ENCODE results near the gene GPATCH1. TPM values are rescaled to one million over a fixed set of nuclear protein-coding genes. Genes with fewer than 3 reads are reported as not detected.
A peak's percentile ranks its signal among the peaks of the same experiment; 100 is the strongest.

GPATCH1 gene
- total and polyA plus RNA-seq, 2 of the 13 experiments (the other 11 are each of a cell fraction or from before 2014, with no cell fraction given): 6.8 to 6.9 TPM

DNA sequence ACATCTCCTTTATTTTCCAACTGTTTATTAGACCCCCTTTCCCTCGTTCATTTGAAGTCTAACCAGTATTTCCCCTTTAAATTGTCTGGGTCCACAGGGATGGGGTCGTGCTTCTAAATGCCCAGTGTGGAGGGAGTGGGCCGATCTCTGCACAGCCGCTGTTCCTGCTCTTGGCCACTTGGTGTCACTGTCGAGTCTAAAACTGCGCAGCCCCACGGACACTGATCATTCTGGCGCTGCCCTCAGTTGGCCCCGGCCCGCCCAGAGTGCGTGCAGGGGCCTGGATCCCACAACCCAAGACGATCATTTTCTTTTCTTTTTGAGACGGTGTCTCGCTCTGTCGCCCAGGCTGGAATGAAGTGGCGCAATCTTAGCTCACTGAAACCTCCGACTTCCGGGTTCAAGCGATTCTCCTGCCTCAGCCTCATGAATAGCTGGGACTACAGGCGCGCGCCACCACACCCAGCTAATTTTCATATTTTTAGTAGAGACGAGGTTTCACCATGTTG lies 63.0 kb downstream of the GPATCH1 start (continued):
- TF ChIP-seq ZFX (CRISPR knock-in tag; IDR thresholded peaks at IDR 0.05; ENCODE audit: low read depth) (peak; percentile 63; the same call in 1 of the 2 replicates), PHF5A (CRISPR knock-in tag; IDR thresholded peaks at IDR 0.05; ENCODE audit: low read depth, unreplicated experiment) (peak; percentile 31), KLF6 (CRISPR knock-in tag; IDR thresholded peaks at IDR 0.05) (0 out of 2 replicates have a peak, but pooled peaks have one; percentile 43), RXRB (CRISPR knock-in tag; IDR thresholded peaks at IDR 0.05; ENCODE audit: borderline replicate concordance) (peak; percentile 80; the same call in 1 of the 2 replicates), CEBPB (IDR thresholded peaks at IDR 0.05; ENCODE audit: borderline replicate concordance, low read depth, low read length) (no peak), ZSCAN9 (CRISPR knock-in tag; IDR thresholded peaks at IDR 0.05; ENCODE audit: borderline replicate concordance) (no peak), RBAK (CRISPR knock-in tag; IDR thresholded peaks at IDR 0.05) (no peak), FOXP1 (IDR thresholded peaks at IDR 0.05) (no peak), FOXP1 (CRISPR knock-in tag; IDR thresholded peaks at IDR 0.05) (no peak), ZNF563 (CRISPR knock-in tag; IDR thresholded peaks at IDR 0.05) (0 out of 2 replicates have a peak, but pooled peaks have one; percentile 34), KLF16 (CRISPR knock-in tag; IDR thresholded peaks at IDR 0.05) (0 out of 4 replicates have a peak, but pooled peaks of 1 of the 2 experiments have one; percentile 38), STAG1 (CRISPR knock-in tag; IDR thresholded peaks at IDR 0.05) (peak; percentile 91), FLYWCH1 (CRISPR knock-in tag; IDR thresholded peaks at IDR 0.05) (no peak), YEATS2 (CRISPR knock-in tag; IDR thresholded peaks at IDR 0.05; ENCODE audit: borderline replicate concordance) (0 out of 2 replicates have a peak, but pooled peaks have one; percentile 24), ZNF205 (CRISPR knock-in tag; IDR thresholded peaks at IDR 0.05) (peak; percentile 35; the same call in 1 of the 2 replicates), ZNF891 (CRISPR knock-in tag; IDR thresholded peaks at IDR 0.05) (peak; percentile 62; the same call in 1 of the 2 replicates), RBM39 (IDR thresholded peaks at IDR 0.05; ENCODE audit: low read depth, low read length, poor library complexity, severe bottlenecking) (peak; percentile 52), FOXA3 (CRISPR knock-in tag; IDR thresholded peaks at IDR 0.05) (peak; percentile 35; the same call in 1 of the 2 replicates), GABPB1 (CRISPR knock-in tag; IDR thresholded peaks at IDR 0.05) (peak; percentile 55)
- TF ChIP-seq, protein P1, sequence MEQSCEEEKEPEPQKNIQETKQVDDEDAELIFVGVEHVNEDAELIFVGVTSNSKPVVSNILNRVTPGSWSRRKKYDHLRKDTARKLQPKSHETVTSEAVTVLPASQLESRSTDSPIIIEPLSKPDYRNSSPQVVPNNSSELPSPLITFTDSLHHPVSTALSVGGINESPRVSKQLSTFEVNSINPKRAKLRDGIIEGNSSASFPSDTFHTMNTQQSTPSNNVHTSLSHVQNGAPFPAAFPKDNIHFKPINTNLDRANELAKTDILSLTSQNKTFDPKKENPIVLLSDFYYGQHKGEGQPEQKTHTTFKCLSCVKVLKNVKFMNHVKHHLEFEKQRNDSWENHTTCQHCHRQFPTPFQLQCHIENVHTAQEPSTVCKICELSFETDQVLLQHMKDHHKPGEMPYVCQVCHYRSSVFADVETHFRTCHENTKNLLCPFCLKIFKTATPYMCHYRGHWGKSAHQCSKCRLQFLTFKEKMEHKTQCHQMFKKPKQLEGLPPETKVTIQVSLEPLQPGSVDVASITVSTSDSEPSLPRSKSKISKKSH (CRISPR knock-in tag; IDR thresholded peaks at IDR 0.05; ENCODE audit: borderline replicate concordance): no peak
- TF ChIP-seq, protein P2, sequence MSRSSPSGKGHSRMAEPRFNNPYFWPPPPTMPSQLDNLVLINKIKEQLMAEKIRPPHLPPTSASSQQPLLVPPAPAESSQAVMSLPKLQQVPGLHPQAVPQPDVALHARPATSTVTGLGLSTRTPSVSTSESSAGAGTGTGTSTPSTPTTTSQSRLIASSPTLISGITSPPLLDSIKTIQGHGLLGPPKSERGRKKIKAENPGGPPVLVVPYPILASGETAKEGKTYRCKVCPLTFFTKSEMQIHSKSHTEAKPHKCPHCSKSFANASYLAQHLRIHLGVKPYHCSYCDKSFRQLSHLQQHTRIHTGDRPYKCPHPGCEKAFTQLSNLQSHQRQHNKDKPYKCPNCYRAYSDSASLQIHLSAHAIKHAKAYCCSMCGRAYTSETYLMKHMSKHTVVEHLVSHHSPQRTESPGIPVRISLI (CRISPR knock-in tag; IDR thresholded peaks at IDR 0.05; ENCODE audit: borderline replicate concordance): peak; percentile 12; the same call in 1 of the 2 replicates
- TF ChIP-seq, protein P3, sequence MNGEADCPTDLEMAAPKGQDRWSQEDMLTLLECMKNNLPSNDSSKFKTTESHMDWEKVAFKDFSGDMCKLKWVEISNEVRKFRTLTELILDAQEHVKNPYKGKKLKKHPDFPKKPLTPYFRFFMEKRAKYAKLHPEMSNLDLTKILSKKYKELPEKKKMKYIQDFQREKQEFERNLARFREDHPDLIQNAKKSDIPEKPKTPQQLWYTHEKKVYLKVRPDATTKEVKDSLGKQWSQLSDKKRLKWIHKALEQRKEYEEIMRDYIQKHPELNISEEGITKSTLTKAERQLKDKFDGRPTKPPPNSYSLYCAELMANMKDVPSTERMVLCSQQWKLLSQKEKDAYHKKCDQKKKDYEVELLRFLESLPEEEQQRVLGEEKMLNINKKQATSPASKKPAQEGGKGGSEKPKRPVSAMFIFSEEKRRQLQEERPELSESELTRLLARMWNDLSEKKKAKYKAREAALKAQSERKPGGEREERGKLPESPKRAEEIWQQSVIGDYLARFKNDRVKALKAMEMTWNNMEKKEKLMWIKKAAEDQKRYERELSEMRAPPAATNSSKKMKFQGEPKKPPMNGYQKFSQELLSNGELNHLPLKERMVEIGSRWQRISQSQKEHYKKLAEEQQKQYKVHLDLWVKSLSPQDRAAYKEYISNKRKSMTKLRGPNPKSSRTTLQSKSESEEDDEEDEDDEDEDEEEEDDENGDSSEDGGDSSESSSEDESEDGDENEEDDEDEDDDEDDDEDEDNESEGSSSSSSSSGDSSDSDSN (CRISPR knock-in tag; IDR thresholded peaks at IDR 0.05): peak; percentile 43; the same call in 1 of the 2 replicates
- TF ChIP-seq, protein P4, sequence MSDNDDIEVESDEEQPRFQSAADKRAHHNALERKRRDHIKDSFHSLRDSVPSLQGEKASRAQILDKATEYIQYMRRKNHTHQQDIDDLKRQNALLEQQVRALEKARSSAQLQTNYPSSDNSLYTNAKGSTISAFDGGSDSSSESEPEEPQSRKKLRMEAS (IDR thresholded peaks at IDR 0.05): peak; percentile 10; the same call in 1 of the 2 replicates
- TF ChIP-seq, protein P5, sequence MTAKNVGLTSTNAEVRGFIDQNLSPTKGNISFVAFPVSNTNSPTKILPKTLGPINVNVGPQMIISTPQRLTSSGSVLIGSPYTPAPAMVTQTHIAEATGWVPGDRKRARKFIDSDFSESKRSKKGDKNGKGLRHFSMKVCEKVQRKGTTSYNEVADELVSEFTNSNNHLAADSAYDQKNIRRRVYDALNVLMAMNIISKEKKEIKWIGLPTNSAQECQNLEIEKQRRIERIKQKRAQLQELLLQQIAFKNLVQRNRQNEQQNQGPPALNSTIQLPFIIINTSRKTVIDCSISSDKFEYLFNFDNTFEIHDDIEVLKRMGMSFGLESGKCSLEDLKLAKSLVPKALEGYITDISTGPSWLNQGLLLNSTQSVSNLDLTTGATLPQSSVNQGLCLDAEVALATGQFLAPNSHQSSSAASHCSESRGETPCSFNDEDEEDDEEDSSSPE (CRISPR knock-in tag; IDR thresholded peaks at IDR 0.05): peak; percentile 41; the same call in 1 of the 2 replicates
